Endothelial cell of umbilical vein (primary cell): Measurements from ENCODE around the gene UNC5CL. TPM values are rescaled to one million over a fixed set of nuclear protein-coding genes. Genes with fewer than 3 reads are reported as not detected.

ENCODE experiments used
- BruUV-seq: library from RNA; stranded (reverse); fragments of 400-500 nt; replicated peaks from 2 replicates; lab custom pipeline; 2021; lab: Mats Ljungman, UMichigan
- CTCF ChIA-PET: fragments of 300-600, 350-600 bp; sonication (Branson Sonifier 250); formaldehyde crosslinking; loops from one replicate; lab custom pipeline; 2021; ENCODE audit warnings: antibody characterized with exemption, inconsistent platforms; lab: Charles Lee
- POLR2A ChIA-PET: fragments of 300-600, 350-600 bp; sonication (Branson Sonifier 250); formaldehyde crosslinking; loops from one replicate; lab custom pipeline; 2021; ENCODE audit warnings: antibody characterized with exemption, inconsistent platforms; lab: Charles Lee
- DNase-seq: peaks from one replicate; pipeline ENCODE4 v3.0.0-alpha.2; 2011; ENCODE audit warnings: low read depth, low spot score
- FAIRE-seq: peaks from 2 replicates; lab custom pipeline; 2011; peaks lifted over from hg19 to GRCh38; lab: Jason Lieb, UNC
- H2AFZ ChIP-seq: 2 replicates; pipeline ENCODE4 v1.6.0; 2012; ENCODE audit warnings: low read depth, low read length, control low read depth, inconsistent platforms
- H3K27ac ChIP-seq: 2 replicates; pipeline ENCODE4 v1.5.1; 2011; ENCODE audit warnings: low read depth, mild to moderate bottlenecking, control low read depth, low read length, moderate library complexity; ENCODE audit not compliant: insufficient read depth
- H3K27me3 ChIP-seq, 2 experiments: 2 replicates each; pipeline versions ENCODE4 v1.6.0 to v1.6.1; 2011; ENCODE audit warnings: low read length in 2 of 2, mixed read lengths in 1 of 2; ENCODE audit not compliant: control insufficient read depth in 2 of 2, insufficient read depth in 2 of 2
- H3K36me3 ChIP-seq, 2 experiments: 2 replicates in 1 of 2; 3 replicates in 1 of 2; pipeline ENCODE4 v1.5.1; 2011; ENCODE audit warnings: low read length in 2 of 2, mild to moderate bottlenecking in 1 of 2, moderate library complexity in 1 of 2; ENCODE audit not compliant: control insufficient read depth in 2 of 2, insufficient read depth in 2 of 2; ENCODE audit errors: extremely low read depth in 1 of 2
- H3K4me1 ChIP-seq: 3 replicates; pipeline ENCODE4 v1.5.1; 2011; ENCODE audit warnings: mild to moderate bottlenecking, low read length; ENCODE audit not compliant: control insufficient read depth, insufficient read depth; ENCODE audit errors: extremely low read depth
- H3K4me2 ChIP-seq: 2 replicates; pipeline ENCODE4 v1.6.1; 2011; ENCODE audit warnings: low read length, control low read depth, mixed read lengths; ENCODE audit not compliant: insufficient read depth
- H3K4me3 ChIP-seq, 3 experiments: fragments of 200-600 bp in 1 of 3; sonication (generic), shearing (Covaris generic) in 1 of 3; replicated peaks in 1 of 3; 2 replicates each; pipeline ENCODE4 v1.5.1; 2011 to 2016; ENCODE audit warnings: control low read depth in 3 of 3, low read length in 3 of 3, mild to moderate bottlenecking in 2 of 3, inconsistent platforms in 1 of 3, low read depth in 1 of 3, moderate library complexity in 1 of 3; ENCODE audit not compliant: insufficient read depth in 1 of 3
- H3K79me2 ChIP-seq: 2 replicates; pipeline ENCODE4 v1.6.0; 2012; ENCODE audit warnings: low read length, inconsistent platforms; ENCODE audit not compliant: control insufficient read depth, insufficient read depth
- H3K9ac ChIP-seq: replicated peaks from 2 replicates; pipeline ENCODE3; 2011; ENCODE audit warnings: low read length, control low read depth; ENCODE audit not compliant: insufficient read depth; ENCODE audit errors: extremely low read depth
- H3K9me1 ChIP-seq: replicated peaks from 3 replicates; pipeline ENCODE4 v1.6.0; 2011; ENCODE audit warnings: mild to moderate bottlenecking, low read length; ENCODE audit not compliant: control insufficient read depth, insufficient read depth; ENCODE audit errors: extremely low read depth
- H3K9me3 ChIP-seq: replicated peaks from 2 replicates; pipeline ENCODE4 v1.5.1; 2012; ENCODE audit warnings: low read length, inconsistent platforms; ENCODE audit not compliant: control insufficient read depth, insufficient read depth
- H4K20me1 ChIP-seq: replicated peaks from 2 replicates; pipeline ENCODE3; 2011; ENCODE audit warnings: mild to moderate bottlenecking, low read length; ENCODE audit not compliant: control insufficient read depth, insufficient read depth; ENCODE audit errors: extremely low read depth
- CTCF ChIP-seq, 2 donors: IDR thresholded peaks; 1 replicate in 1 of 2; 2 replicates in 1 of 2; pipeline ENCODE4 v1.5.1; 2011; ENCODE audit warnings: low read length in 2 of 2, mild to moderate bottlenecking in 2 of 2, moderate library complexity in 2 of 2, control low read depth in 1 of 2, inconsistent platforms in 1 of 2, low read depth in 1 of 2; ENCODE audit not compliant: insufficient read depth in 1 of 2; ENCODE audit errors: extremely low read depth in 1 of 2
- EZH2 ChIP-seq: IDR thresholded peaks from 2 replicates; pipeline ENCODE4 v1.6.1; 2012; ENCODE audit warnings: borderline replicate concordance, low read depth, mild to moderate bottlenecking, moderate library complexity, low read length, inconsistent platforms; ENCODE audit not compliant: severe bottlenecking
- GATA2 ChIP-seq: IDR thresholded peaks from 2 replicates; pipeline ENCODE4 v1.7.0; 2011; ENCODE audit warnings: low read depth, mild to moderate bottlenecking, moderate library complexity, mixed read lengths, low read length; ENCODE audit not compliant: insufficient read length, insufficient read depth
- MYC ChIP-seq: IDR thresholded peaks from one replicate; pipeline ENCODE4 v1.6.1; 2011; ENCODE audit warnings: mild to moderate bottlenecking, low read depth, low read length
- POLR2A ChIP-seq: IDR thresholded peaks from 2 replicates; pipeline ENCODE4 v1.6.1; 2012; ENCODE audit warnings: low read depth, mild to moderate bottlenecking, control low read depth, low read length
- POLR2AphosphoS5 ChIP-seq: IDR thresholded peaks from 2 replicates; pipeline ENCODE4 v1.6.1; 2012; ENCODE audit warnings: low read depth, mild to moderate bottlenecking, control low read depth, low read length, moderate library complexity; ENCODE audit not compliant: insufficient read depth
- dilution Hi-C: fragments of 300-500 bp; cut with MboI; formaldehyde crosslinking; loops from one replicate; pipeline ENCODE4 v1.15.0; 2019; ENCODE audit warnings: low sequenced_read_pairs; ENCODE audit not compliant: extremely low pct_ligation_motif_present
- intact Hi-C: fragments of 100-400 bp; cut with micrococcal nuclease; formaldehyde crosslinking; loops from one replicate; pipeline ENCODE4 v1.10.0; 2022
- polyA plus RNA-seq, 4 experiments: library from polyadenylated mRNA; depleted of rRNA in 3 of 4; stranded (reverse) in 3 of 4; unstranded in 1 of 4; fragments of >200 nt; gene quantifications; 2 replicates each; pipeline versions ENCODE4 v1.2.1 to v1.2.3, GENCODE V29; 2011 to 2012; ENCODE audit warnings: missing spikeins in 1 of 4
- total RNA-seq: library from RNA; stranded (reverse); gene quantifications from 2 replicates; pipeline ENCODE4 v1.2.3, GENCODE V29; 2021
- TF ChIP-seq, protein P1 (sequence below): IDR thresholded peaks from 2 replicates; pipeline ENCODE4 v1.6.1; 2011; ENCODE audit not compliant: insufficient read depth, insufficient read length

Gene UNC5CL
- total and polyA plus RNA-seq, 2 donors (not counting 3 experiments of a cell fraction or from before 2014, with no cell fraction given): 0.14 to 0.20 TPM

- peaks cover 21% of the 10 kb centered on the region for H3K4me1 ChIP-seq
- intact Hi-C loops (loop anchor here (1.0 to 5.0 kb wide), 2 partner anchors 43 to 246 kb away; no protein-coding TSS in a partner anchor), dilution Hi-C loops (no loop called here)
- H3K4me2 ChIP-seq: peak overlapping the region; percentile 100
- POLR2A ChIA-PET: no interaction called here
- TF ChIP-seq, protein P1, sequence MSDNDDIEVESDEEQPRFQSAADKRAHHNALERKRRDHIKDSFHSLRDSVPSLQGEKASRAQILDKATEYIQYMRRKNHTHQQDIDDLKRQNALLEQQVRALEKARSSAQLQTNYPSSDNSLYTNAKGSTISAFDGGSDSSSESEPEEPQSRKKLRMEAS: no peak
- TF ChIP-seq POLR2A (peak; percentile 66), MYC (no peak)
- peak overlapping the region; percentile 86 for H2AFZ ChIP-seq
- H3K27me3 ChIP-seq: no peaks in the 10 kb centered on the region
- H4K20me1 ChIP-seq: no peaks in the 10 kb centered on the region
- H3K79me2 ChIP-seq: peaks cover 32% of the 10 kb centered on the region
- H3K9me3 ChIP-seq: no peaks in the 10 kb centered on the region
- no peaks in the 10 kb centered on the region for H3K9me1 ChIP-seq
- peak overlapping the region; percentile 98 for H3K27ac ChIP-seq
- H3K36me3 ChIP-seq: no peaks in the 10 kb centered on the region
- peak overlapping the region; percentile 99 for H3K9ac ChIP-seq
- DNase-seq (peak; percentile 87), FAIRE-seq (no peak)
- peak overlapping the region; percentile 84 to 97 (median 90) for H3K4me3 ChIP-seq
- no TSS peak for BruUV-seq
- CTCF ChIA-PET: interaction anchor here (0.7 kb wide), 1 partner anchor 32 kb away, joined by 3 read pairs; the partner anchor contains the start of gene UNC5CL
These were observed 32.5 kb upstream of the UNC5CL start for GRCh38 chr6:41071501-41071922.

DNA sequence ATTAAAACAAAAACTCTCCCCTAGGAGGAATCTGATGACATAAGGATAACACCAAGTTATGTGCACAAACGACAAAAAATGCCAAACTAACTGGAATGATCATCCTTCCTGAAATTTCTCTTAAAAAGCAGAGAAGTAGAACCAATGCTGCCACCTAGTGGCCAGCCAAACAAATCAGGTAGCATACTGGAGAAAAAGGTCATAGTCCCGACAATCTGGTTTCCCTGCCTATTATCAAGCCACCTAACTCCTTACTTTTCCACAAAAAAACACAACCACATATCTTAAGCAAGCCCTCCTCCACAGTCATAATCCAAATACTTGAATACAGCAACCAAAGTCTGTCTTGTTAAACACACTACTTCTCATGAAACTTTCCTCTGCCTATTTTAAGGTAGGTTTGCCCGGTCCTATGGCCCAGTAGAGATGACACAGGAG is 27.9 kb upstream of the UNC5CL start:
- no peaks in the 10 kb centered on the region for H4K20me1 ChIP-seq
- H3K36me3 ChIP-seq: no peaks in the 10 kb centered on the region
- FAIRE-seq: peak; percentile 75
- ChIA-PET CTCF (no interaction called here), POLR2A (no interaction called here)
- DNase-seq: peak; percentile 69
- TF ChIP-seq GATA2 (no peak), EZH2 (no peak), CTCF (IDR thresholded peaks at IDR 0.05; ENCODE audit: extremely low read depth in 1 of 2, insufficient read depth in 1 of 2, low read depth in 1 of 2, low read length in 2 of 2) (peak; percentile 62 to 68), POLR2AphosphoS5 (no peak), POLR2A (no peak)
- TF ChIP-seq, protein P1: no peak
- no peaks in the 10 kb centered on the region for H3K27me3 ChIP-seq
- dilution Hi-C loops (no loop called here), intact Hi-C loops (loop anchor here (1.0 to 2.0 kb wide), 4 partner anchors 39 to 1086 kb away; no protein-coding TSS in a partner anchor)
- H3K4me3 ChIP-seq: no peak overlapping the region
- peaks cover 8% of the 10 kb centered on the region for H3K4me1 ChIP-seq
- no TSS peak for BruUV-seq
- H3K79me2 ChIP-seq: no peaks in the 10 kb centered on the region
- no peak overlapping the region for H2AFZ ChIP-seq
- H3K27ac ChIP-seq: no peak overlapping the region
- no peaks in the 10 kb centered on the region for H3K9me1 ChIP-seq
- H3K4me2 ChIP-seq: no peak overlapping the region
- no peak overlapping the region for H3K9ac ChIP-seq
- no peaks in the 10 kb centered on the region for H3K9me3 ChIP-seq
